GM18858 (cell line): ENCODE measurements around the gene DHODH.
A peak's percentile ranks its signal among the peaks of the same experiment; 100 is the strongest.
"Not testable (repeated sequence)": the region's sequence is repeated elsewhere in the genome, so short reads cannot be mapped to it uniquely, and the experiment has no call there.

Source experiments
- ATAC-seq: cut with Tn5 transposase; IDR thresholded peaks from one replicate; pipeline ENCODE4 v1.9.1; 2021; ENCODE audit not compliant: unreplicated experiment

Gene DHODH

DNA sequence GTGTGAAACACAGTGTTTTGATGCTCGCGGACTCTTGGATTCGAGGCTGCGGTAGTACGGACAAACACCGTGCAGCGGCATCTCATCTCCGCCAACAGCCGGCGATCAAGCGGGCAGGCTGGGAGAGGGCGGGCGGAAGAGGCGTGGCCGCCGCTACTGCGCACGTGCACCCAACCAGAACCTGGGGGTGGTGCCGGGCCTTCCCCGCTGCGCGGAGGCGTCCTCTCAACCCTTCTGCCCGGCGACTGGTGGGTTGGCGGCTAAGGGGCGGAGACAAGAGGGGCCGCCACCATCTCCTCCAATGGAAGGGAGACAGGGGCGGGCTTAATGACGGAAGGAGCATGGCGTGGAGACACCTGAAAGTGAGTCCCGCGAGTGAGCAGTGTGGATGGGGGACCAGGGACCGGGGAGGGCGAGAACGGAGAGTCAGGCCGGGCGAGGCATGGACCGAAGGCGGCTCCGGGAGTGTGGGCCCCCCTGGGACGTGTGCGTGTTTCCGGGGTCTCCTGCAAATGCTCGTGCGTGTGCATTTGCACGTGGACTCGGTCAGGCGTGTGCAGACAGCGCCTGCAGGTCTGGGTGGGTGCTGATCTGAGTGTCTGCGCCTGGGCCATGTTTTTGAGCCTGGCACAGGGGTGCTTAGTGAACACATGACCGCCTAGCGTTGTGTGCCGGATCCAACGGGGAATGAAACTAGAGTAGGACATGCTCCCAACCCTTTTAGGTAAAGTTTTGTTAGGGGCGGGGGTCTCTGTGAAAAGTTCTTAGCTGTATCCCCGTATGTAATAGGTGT, at the start of gene DHODH:
Gene DHODH, plus strand, starts transcription at position 321 of the 793 bp plus-strand sequence. Its CDS starts 21 bp downstream, at position 342.
- peak; percentile 97 for ATAC-seq

DNA sequence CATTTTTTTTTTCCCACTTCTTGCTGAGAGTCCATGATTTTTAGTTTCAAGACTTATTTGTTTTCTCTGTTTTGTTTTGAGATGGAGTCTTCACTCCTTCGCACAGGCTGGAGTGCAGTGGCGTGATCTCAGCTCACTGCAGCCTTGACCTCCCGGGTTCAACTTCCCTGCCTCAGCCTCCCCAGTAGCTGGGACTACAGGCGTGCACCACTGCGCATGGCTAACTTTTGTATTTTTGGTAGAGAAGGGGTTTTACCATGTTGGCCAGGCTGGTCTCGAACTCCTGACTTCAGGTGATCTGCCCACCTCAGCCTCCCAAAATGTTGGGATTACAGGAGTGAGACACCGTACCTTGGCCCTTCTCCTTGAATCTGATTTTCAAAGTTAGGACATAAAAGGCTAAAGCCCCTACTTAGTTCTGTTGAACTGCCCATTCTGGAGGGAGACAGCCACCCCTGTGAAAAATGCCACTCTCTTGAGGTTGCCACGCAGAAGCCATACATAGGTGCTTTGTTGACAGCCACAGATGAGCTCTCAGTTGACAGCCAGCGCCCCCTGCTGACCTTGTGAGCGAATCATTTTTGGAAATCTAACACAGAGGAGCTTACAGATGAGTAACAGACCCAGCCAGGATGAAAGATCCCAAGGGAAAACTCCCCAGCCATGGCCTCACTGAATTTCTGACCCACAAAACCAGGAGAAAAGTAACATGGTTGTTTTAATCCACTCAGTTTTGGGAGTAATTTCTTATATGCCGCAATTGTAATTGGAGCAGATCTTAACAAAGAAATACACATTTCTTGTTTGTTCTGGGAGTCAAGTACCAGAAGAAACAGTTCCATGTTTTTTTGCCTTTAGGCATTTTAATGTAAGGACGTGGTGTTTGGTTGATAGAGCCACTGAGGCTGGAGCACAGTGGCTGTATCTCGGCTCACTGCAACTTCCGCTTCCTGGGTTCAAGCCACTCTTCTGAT, 47.2 kb upstream of the DHODH start:
- ATAC-seq, result peak; percentile 51

DNA sequence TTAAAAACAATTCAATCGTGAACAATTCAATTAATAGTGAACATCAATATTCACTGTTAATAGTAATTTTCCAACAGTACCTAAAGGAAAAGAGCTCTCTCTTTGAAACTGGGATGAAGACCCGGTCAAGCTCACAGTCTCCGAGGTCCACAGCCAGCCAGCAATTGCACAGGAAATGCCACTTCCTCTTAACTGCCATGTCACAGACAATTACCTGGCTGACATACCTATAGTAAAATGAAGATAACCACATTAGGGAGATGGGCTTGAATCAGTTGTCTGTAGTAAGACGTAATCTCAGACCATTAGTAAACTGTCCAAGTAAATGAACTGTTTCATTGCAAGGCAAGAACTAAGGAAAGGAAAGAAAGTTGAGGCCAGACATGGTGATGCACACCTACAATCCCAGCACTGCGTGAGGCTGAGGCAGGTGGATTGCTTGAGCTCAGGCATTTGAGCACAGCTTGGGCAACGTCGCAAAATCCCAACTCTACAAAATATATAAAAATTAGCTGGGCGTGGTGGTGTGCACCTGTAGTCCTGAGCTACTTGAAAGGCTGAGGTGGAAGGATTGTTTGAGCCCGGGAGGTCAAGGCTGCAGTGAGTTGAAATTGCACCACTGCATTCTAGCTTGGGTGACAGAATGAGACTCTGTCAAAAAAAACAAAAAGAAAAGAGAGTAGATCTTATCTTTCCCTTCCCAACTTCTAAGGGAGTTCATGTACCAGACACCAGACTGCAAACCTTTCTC, 45.2 kb upstream of the DHODH start:
- no peak for ATAC-seq

DNA sequence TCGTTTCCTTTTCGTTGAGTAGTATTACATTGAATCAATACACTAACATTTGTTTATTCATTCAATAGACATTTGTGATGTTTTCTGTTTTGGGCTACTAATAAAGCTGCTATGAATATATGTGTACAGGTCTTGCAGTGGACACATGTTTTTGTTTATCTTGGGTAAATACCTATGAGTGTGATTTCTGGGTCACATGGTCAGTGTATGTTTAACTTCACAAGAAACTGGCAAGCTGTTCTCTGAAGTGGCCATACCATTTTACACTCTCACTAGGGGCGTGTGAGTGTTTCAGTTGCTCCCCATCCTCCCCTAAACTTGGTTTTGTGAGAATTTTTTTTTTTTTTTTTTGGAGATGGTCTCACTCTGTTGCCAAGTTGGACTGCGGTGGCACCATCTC, 43.3 kb upstream of the DHODH start:
- ATAC-seq, result no peak

DNA sequence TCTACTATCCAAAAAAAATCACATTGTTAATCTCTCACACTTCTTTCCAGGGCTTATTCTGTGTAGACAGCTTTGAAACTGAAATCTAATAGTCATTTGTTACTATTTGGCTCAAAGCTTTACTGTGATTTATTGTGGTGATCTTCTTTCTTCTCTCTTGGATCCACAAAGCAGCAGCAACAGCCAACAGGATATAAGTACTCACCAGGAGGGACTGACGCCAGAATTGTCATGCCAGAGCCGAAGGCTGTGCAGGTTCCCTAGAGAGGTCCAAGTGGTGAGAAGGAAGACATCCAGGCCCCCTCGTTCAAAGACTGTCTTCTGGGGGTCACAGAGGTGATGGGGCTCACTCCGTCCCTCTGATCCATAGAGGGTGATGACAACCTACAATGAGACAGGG, 41.6 kb upstream of the DHODH start:
- no peak for ATAC-seq

DNA sequence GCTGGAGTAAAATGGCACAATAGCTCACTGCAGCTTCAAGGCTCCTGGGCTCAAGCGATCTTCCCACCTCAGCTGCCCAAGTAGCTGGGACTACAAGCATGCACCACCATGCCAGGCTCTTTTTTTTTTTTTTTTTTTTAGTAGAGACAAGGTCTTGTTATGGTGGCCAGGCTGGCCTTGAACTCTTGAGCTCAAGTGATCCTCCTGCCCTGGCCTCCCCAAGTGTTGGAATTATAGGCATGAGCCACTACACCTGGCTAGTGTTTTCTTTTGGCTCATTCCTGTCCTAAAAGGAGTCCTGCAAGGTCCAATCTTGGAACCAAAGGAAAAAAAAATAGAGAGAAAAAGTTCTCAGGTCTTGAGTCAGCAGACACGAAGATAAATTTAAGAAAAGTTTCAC, 39.2 kb upstream of the DHODH start:
- no peak for ATAC-seq

DNA sequence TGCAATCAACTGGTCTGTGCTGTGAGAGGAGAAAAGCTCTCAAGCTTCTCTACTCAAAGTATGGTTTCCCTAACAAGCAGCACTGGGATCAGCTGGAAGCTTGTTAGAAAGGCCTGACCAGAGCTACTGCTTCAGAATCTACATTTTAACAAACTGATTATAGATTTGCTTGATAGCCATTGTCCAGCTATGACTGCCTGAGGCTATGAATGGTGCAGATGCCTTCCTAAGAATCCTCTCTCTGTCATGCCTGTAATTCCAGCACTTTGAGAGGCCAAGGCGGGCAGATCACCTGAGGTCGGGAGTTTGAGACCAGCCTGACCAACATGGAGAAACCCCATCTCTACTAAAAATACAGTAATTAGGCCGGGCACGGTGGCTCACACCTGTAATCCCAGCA, 37.0 kb upstream of the DHODH start:
- ATAC-seq, result no peak

DNA sequence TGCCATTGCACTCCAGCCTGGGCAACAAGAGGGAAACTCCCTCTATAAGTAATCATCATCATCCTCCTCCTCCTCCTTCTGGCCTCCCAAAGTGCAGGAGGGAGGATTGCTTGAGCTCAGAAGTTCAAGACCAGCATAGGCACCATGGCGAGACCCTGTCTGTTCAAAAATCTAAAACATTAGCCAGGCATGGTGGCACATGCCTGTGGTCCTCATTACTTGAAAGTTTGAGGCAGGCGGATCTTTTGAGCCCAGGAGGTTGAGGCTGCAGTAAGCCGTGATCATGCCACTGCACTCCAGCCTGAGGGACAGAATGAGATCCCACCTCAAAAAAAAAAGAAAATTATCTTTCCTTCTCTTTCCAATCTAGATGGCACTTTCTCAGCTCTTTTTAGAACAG, 36.2 kb upstream of the DHODH start:
- no peak for ATAC-seq

DNA sequence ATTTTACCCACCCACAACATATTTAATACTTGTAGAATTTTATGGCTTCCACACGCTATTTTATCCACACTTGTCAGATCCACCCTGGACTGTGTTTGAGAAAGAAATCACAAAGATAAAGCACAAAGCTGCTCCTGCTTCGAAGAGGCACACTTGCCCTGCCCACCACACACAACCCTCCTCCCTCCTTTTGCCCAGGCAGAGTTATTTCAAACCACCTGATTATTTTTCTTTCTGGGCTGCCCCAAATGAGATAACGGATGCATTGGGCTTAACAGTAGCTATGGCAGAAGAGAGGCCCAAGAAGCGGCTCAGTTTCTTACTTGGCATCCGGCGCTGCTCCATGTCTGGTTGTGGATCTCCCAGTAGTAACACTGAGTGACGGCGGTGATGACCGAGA, 35.5 kb upstream of the DHODH start:
- no peak for ATAC-seq

DNA sequence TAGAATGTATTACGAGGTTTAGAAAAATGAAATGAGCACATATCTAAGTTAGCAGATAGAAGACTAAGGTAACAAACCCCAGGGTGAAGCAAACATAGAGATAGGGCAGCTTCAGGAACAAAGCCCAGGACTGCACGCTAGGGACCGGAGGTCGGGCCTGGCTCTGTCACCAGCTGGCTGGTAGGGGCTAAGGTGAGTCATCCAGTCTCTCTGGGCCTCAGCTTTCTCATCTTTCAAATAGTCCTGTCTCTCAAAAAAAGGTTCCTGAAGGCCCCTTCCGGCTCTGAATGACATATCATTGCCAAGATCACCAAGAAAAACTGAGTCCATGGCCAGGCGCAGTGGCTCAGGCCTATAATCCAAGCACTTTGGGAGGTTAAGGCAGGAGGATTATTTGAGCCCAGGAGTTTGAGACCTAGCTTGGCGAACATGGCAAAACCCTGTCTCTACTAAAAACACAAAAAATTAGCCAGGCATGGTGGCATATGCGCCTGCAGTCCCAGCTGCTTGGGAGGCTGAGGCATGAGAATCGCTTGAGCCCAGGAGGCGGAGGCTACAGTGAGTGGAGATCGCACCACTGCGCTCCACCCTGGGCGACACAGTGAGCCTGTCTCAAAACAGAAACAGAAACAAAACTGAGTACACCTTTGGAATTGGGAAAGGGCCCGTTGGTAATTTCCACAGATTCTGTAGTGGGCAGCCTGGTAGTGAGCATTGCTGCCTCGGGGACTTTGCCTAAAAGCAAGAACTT, 34.3 kb upstream of the DHODH start:
- ATAC-seq, result no peak

DNA sequence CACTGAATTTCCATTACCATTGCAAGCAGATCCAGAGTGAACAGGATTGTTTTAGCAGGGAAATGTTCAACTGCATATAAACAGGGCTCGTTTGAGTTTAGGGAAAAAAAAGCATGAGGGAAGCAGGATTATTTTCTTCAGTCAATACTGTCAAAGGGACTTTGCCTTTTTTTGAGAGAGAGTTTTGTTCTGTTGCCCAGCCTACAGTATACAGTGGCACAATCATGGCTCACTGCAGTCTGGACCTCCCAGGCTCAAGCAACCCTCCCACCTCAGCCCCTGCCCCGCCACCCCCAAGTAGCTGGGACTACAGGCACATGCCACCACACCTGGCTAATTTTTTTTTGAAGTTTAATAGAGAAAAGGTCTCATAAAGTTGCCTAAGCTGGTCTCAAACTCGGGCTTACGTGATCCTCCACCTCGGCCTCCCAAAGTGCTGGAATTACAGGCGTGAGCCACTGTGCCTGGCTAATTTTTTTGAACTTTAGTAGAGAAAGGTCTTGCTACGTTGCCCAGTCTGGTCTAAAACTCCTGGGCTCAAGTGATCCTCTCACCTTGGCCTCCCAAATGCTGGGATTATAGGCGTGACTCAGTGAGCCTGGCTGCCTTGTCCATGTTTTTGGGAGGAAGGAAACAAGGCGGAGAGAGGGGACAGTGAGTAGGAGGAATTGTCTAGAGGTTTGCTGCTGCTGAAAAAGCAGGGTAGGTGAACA, 23.1 kb upstream of the DHODH start:
- ATAC-seq, result no peak

DNA sequence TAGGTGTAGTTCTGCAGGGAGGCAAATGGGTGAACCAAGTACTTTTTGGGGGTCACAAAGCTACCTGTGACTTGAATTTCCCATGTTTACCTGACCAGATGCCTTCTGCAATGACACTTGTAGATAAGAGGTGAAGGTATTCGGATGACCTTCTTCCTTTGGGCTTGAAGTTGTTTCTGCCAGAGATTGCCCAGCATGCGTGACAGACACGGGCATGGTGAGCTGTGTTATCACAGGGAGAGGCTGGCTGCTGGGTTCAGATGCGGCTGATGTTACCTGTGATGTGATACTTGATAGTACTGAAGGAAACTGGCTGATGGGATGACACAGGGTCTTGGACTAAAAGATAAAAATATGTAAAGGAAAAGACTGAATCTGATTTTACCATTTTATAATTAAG, 22.4 kb upstream of the DHODH start:
- ATAC-seq, result no peak

DNA sequence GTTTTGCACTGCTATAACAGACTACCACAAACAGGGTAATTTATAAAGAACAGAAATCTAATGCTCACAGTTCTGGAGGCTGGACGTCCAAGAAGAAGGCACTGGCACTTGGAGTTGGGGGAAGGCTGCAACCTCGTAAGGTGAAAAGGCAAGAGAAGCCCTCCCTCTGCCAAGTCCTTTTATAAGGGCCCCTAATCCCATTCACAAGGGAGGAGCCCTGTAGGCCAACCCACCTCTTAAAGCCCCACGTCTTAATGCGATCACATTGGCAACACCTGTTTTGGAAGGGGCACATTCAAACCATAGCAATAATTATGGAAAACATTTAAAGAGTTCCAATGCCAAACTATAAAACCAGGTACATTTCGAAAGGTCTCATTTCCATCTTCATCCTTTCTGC, 13.5 kb upstream of the DHODH start:
- no peak for ATAC-seq

DNA sequence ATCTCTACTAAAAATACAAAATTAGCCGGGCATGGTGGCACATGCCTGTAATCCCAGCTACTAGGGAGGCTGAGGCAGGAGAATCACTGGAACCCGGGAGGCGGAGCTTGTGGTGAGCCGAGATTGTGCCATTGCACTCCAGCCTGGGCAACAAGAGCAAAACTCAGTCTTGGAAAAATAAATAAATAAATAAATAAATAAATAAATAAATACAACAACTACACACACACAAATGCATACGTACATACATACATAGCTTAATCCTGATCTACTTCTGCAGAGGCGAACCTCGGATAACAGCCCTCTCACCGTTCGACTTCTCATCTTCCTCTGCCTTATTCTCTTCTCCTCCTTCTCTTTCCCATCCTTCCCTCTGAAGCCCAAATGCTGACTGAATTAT, 11.0 kb upstream of the DHODH start:
- not testable (repeated sequence) for ATAC-seq

DNA sequence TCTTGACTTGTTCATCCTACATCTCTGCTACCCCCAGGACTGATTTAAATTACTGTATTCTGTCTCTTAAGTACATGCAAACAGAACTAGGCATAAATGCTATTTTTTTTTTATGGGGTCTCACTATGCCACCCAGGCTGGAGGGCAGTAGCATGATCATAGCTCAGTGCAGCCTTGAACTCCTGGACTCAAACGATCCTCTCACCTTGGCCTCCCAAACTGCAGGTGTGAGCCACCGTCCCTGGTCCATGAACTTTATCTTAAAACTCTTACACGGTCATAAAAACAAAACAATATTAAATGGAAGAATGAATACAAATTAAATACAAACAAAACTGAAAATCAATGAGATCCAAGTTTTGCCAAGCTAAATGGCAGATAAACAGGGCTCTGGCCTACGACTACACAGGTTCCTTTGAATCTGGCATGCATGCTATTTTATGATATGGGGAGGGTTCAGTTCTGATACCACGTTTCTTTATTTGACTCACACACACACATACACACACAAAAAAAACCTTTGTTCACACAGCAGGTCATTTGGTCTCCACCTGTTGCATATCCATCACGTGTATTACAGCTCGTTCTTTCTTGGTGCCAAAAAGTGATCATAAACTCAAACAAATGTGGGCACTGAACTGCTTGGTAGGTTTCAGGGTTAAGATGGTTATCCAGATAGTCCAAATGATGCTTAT, 7.2 kb upstream of the DHODH start:
- ATAC-seq, result no peak

DNA sequence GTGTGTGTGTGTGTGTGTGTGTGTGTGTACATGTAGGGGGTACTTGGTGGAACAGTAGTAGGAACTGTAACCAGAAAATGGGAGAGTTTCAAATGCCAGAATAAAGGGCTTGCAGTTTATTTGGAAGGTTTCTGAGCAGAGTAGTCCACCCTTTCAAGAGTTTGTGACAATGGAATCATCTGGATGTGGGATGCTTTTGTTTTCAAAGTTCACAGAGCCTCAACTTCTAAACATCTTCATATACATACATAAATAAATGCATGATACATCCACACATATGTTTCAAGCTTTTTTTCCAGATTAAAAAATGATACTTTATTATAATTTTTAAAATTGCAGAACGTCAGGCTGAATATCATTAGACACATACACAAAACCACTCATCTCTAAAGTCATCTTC, 5.9 kb upstream of the DHODH start:
- ATAC-seq, result no peak

DNA sequence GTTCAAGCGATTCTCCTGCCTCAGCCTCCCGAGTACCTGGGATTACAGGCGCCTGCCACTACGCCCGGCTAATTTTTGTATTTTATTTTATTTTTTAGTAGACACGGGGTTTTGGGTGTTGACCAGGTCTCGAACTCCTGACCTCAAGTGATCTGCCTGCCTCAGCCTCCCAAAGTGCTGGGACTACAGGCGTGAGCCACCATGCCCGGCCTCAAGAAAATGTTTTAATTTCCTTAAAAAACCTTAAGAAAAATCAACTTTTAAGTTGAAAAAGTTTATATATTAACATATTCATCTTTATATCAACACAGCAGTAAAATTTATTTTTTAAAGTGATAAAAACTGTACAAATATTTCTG, 500 bp upstream of the DHODH start:
- ATAC-seq, result not testable (repeated sequence)

DNA sequence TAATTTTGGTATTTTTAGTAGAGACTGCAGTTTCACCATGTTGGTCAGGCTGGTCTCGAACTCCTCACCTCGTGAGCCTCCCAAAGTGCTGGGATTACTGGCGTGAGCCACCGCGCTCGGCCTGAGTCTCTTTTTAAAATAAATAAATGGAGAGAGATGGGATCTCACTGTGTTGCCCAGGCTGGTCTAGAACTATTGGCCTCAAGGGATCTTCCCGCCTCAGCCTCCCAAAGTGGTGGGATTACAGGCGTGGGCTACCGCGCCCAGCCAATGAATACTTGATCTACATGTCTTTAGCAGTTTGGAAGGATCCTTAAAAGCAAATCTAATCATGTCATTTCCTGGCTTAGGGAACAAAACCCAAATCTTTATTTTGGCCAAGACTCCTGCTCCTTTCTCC, 1.2 kb downstream of the DHODH start:
- ATAC-seq, result no peak

DNA sequence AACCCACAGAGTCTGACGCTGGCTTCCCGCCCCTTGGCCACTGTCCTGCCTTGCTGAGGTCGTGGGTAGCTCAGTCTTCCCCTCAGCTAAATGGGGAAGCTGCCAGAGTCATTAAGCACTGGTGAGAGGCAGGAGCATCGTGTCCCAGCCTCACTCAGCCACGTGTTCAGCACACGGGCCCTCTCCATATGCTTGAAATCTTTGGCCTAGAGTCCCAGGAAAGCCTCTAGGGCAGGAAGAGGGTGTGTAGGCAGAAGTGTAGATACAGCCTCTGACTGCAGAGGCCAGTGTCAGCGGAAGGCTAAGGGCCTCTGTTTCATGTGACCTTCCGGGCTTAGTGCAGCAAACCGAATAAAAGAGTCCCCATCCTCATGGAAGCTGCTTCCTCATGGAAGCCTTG, 4.1 kb downstream of the DHODH start:
- ATAC-seq, result no peak
